GM18867 (cell line): ENCODE results near the gene CTSW.

Experiments
- ATAC-seq: cut with Tn5 transposase; IDR thresholded peaks from one replicate; pipeline ENCODE4 v1.9.1; 2021; ENCODE audit warnings: mild to moderate bottlenecking, moderate library complexity; ENCODE audit not compliant: unreplicated experiment

CTSW gene

DNA sequence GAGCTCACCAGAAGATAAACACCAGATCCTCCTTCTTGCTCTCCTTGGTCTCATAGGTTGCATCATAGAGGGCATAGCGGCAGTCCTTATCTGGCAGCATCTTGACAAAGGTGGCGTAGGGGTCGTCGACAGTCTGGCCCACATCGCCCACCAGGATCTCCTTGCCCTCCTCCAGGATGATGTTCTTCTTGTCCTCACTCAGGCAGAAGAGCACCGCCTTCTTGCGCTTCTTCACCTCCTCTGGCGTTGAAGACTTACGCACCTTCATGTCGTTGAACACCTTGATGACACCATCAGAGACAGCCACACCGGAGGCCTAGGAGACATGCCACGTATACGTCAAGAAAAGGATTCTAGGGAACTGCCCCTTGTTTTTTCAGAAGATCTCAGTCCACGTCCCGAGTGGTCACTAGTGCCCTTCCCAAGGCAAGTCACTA is 23.7 kb upstream of the CTSW start:
- ATAC-seq, result no peak

DNA sequence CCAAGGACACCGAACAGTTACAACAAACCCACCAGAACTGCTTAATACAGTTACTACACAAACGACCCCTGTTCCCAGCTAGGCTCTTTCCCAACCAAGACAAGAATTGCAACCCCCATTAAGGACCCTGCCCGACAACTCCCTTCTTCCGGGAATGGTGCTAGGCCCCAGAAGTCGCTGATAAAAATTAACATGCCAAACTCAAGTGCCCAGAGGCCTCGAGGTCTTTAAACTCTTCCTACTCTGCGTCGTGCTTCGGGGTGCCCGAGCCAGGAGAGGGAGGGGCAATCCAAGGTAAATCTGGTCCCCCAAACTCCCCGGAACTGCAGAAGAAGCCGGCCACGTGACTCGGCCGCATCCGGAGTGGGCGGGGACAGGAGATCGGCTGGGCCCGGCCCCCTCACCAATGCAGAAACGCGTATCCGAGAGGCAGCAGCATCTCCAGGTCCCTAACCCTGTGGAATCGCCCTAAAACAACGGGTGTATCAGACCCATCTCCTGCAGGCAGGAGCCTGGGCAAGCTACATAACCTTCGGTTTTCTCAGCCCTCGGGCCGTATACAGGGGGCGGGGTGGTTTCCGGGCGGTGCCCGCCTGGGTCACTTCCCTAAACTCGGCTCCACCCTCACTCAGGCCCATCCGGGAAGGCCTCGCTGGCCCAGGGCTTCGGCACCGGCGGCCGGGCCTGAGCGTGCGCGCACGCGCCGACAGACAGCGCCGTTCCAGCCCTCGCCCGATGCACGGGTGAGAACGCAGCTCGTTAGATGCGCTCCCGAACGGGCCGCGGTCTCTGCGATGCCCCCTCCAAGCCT is 22.7 kb upstream of the CTSW start:
- ATAC-seq, result peak; percentile 29

DNA sequence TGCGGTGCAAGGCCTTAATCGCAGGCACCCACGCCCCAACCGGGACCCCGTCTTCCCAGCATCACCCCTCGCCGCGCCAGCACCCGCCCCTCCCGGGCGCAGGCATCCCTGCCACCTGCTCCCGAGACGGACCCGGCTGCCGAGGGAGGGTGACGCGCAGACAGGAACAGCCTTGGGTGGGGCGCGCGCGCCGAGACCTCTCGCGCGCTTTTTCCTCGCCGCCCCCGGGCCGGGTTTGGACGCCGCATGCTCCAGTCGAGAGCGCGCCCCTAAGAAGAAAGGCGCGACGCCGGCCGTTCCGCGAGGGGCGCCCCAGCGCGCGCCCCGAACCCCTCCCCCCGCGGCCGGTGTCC is 22.2 kb upstream of the CTSW start:
- peak; percentile 1 for ATAC-seq

DNA sequence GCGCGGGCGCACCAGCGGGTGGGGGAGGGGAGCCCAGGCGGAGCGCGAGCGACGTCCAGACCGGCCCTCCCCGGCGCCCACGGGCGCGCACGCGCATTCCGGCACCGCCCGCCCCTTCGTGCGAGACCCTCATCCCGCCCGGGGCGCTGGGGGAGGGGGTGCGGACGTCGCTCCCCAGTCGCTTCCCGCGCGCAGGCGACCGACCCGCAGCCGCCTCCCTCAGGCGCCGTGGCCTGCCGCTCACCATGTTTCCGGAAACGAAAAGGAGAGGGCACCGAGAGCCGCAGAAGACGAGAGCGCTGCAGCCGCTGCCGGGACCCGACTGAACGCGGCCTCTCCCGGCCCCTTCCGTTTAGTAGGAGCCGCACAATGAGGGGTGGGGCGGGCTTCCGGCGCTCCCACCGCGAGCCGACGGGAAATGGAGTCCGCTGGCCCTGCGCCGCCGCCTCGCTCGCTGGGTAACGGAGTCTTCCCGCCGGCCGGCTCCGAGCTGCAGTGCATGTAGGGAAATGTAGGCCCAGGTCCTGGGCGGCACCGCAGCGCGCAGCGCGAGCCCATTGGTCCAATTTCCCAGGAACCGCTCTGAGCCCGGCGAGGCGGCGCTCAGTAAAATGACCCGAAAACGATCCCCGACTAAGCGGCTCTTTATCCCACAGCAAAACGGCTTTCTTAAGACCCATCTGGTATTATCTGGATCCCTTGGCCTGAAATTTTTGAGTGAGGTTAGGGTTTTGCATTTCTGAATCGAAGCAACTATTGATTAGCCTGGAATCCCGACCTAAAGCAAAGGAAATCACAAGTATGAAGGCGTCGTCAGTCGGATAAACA is 21.6 kb upstream of the CTSW start, which contains the start of gene CFL1:
TSS of gene CFL1 (minus strand) at position 328 of the 828 bp plus-strand sequence. CDS start at position 247, 81 bp downstream.
- peak; percentile 47 for ATAC-seq

DNA sequence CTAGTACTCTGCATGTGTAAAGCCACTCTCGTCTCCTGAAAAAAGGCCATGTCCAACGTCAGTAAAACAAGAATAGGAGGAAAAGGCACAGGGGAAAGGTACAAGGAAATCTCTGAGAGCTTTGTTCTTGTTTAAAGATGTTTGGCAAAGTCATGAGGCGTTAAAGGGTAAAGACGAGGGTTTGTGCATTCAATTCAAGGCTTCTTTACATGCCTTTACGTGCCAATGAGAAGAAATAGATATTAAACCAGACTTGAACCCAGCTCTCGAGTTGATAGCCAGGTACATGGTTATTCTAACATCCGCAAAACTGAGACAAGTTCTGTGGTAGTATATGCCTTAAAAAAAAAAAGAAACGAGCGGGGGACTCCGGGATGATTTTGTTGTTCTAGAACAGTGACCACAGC is 21.0 kb upstream of the CTSW start:
- ATAC-seq, result no peak

DNA sequence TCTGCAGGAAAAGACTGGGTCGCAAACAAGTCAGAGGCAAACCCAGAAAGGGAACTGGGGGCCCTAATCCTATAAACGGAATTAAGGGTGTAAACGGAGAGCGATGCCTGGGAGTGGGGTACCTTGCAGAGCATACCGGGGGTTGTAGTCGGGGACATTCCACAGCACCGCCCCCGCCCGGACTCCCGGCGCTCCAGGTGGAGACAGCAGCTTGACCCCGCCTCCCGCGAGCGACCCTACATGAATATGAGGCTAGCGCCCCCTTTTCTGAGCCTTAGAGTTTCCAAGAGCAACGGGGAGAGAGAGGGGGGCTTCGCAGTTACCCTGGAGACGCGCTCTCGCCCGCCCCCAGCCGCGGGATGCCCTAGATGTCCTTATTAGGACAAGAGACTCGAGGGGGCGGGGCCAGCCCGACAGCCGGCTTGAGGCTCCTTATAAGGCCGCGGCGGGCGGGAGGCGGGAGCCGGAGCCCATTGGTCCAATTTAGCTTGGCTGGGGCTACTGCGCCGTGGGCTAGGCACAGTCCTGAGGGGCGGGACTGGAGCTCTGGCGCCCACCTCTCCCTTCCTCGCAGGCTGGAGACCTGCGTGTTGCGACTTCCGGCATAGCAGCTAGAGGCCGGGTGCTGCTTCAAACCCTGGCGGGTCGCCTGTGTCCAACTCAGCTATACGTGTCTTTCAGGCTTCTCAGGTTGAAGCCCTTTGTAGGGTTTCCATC is 20.4 kb upstream of the CTSW start:
- peak; percentile 46 for ATAC-seq

DNA sequence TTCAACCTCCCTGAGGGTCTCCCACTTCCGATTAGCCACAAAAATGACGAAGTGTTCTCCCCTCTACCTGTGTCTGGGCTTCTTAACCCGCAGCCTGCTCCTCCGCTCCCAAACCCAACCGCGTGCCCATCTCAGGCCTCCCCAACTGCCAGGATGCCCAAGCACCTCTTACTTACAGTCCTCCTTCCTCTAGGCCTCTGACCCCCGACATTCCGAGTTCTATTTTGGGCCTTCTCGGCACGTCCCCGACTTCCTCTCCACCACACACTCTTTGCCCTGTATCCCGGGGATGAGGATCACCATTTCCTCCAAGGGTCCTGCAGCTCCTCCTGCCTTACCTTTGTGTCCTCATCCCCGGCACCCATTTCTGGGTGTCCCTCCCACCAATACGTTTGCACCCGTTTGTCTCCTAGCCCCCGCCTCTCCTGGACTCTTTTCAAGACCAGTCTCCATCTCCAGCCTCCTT is 19.8 kb upstream of the CTSW start:
- no peak for ATAC-seq

DNA sequence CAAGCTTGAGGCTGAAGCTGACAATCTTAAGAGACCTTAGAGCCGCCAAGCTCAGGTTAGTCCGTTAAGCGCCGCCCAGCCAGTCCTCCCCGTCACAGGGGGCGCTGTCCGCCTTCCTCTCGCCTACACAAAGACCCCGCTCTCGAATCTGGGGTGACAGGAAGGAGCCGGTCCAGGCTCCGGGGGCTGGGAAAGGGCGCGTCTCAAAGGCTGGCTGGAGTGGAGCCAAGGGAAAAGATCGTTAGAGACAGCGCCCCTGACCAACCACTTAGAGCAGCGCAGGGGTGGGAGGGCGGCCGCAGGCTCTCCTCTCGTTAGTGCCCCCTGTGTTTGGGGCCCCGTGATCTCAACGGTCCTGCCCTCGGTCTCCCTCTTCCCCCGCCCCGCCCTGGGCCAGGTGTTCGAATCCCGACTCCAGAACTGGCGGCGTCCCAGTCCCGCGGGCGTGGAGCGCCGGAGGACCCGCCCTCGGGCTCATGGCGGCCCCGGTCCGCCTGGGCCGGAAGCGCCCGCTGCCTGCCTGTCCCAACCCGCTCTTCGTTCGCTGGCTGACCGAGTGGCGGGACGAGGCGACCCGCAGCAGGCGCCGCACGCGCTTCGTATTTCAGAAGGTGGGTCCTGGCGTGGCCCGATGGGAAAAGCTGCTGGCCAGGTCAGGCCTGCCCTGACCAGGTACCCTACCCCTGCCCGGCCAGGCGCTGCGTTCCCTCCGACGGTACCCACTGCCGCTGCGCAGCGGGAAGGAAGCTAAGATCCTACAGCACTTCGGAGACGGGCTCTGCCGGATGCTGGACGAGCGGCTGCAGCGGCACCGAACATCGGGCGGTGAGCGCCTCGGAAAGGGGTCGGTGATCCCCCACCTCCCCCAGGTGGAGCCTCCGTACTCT is 19.1 kb upstream of the CTSW start, which contains the start of gene MUS81:
TSS of gene MUS81 (plus strand) at position 156 of the 887 bp plus-strand sequence. CDS start at position 477, 321 bp downstream.
- peak; percentile 29 for ATAC-seq

DNA sequence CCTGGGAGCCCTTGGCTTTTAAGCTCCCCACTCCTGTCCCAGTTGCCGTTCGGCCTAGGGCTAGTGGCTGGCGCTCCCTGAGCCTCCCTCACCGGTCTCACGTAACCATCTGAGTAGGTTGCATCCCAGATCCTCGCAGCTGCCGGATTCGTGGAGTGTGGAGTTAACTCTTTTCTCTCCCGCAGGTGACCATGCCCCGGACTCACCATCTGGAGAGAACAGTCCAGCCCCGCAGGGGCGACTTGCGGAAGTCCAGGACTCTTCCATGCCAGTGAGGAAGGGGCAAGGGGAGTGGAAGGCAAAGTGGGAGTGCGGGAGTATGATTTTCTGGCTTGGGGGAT is 18.5 kb upstream of the CTSW start:
- no peak for ATAC-seq

DNA sequence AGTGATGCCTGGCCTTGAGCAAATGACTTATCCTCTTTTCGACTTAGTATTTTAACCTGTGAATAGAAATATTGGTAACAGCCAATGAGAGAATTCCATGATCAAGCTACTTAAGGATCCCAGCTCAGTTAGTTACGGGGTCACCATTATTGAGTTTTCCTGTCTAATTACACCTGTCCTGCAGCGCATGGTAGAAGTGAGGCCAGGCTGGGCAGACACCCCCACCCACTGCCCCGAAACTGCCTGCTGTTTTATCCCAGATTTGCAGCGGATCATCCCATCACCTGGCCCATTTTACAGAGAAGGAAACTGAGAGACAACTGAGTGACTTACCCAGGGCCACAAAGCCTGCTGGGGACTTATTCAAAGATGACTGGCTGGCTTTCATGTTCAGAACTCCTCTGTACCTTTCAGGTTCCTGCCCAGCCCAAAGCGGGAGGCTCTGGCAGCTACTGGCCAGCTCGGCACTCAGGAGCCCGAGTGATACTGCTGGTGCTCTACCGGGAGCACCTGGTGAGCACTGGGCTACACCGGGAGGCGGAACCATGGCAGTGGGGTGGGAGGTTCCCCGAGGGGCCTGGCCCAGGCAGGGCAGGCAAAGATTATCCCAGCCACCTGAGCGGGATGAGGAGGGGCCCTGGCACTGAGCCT is 18.0 kb upstream of the CTSW start:
- no peak for ATAC-seq

DNA sequence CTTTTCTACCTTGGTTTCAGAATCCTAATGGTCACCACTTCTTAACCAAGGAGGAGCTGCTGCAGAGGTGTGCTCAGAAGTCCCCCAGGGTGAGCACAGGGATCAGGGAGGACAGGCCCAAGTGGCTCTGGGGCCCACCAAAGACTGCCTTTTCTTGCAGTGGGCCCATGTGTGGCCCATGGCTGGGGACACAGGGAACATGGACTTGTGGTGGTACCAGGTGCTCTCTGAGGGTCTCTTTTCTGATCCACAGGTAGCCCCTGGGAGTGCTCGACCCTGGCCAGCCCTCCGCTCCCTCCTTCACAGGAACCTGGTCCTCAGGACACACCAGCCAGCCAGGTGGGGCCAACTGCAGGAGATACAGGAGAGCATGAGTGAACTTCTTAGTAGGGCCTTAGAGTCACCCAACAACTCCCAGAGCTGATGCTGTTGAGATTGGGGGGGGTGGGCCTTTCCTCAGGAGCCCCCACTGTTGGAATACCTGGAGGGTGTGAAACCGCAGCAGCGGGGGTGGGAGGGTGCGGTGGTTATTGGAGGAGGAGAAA is 17.4 kb upstream of the CTSW start:
- no peak for ATAC-seq

DNA sequence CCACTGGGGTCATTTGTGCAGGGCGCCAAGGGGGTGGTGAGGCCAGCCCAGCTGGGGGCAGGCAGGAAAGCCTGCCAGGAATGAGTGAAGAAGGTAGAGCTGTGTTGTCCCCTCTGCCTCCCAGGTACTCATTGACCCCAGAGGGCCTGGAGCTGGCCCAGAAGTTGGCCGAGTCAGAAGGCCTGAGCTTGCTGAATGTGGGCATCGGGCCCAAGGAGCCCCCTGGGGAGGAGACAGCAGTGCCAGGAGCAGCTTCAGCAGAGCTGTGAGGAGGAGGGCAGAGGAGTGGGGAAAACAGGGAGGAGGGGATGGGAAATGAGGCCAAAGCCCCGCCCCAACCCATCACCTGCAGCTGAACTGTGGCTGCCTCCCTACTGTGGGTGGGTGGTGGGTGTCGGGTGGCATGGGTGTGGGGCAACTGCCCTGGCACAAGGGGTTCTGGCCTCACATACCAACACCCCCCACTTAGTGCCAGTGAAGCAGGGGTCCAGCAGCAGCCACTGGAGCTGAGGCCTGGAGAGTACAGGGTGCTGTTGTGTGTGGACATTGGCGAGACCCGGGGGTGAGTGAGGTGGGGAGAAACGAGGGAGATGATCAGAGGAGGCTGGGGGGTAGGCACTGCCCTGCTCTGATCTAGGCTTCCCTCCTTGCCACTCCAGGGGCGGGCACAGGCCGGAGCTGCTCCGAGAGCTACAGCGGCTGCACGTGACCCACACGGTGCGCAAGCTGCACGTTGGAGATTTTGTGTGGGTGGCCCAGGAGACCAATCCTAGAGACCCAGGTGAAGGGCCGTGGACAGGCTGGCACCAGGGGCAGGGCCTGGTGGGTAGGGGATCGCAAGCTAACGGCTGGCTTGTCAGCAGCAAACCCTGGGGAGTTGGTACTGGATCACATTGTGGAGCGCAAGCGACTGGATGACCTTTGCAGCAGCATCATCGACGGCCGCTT is 16.4 kb upstream of the CTSW start:
- no peak for ATAC-seq

DNA sequence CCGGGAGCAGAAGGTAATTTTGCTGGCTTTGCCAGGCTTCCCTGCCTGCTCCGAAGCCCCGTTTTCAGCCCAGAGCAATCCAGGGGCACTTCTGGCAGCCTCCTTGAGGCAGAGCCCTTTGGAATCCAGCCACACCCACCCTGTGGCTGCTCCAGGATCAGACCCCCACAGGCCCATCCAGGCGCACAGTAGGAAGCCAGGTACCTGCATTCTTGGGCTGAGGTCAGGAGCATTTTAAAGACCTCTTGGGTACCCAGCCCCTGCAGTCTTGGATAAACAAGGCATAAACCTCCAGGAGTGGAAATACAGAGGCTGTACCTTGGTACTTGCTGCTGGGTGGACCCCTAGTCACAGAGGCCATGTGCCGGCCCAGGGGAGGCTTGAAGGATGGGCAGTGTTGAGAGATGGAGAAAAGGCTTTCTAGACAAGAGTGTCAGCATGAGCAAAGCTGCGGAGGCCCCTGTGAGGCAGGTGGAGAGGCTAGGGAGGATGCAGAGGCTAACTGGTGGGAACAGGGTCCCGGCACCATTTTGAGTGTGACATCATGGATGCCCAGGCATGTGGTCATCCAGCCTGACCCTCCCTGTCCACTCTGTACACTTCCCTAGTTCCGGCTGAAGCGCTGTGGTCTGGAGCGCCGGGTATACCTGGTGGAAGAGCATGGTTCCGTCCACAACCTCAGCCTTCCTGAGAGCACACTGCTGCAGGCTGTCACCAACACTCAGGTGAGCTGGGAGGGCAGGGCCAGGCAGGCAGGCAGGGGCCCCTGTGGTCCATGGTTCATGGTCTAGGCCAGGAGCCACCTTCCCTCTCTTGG is 15.5 kb upstream of the CTSW start:
- ATAC-seq, result no peak

DNA sequence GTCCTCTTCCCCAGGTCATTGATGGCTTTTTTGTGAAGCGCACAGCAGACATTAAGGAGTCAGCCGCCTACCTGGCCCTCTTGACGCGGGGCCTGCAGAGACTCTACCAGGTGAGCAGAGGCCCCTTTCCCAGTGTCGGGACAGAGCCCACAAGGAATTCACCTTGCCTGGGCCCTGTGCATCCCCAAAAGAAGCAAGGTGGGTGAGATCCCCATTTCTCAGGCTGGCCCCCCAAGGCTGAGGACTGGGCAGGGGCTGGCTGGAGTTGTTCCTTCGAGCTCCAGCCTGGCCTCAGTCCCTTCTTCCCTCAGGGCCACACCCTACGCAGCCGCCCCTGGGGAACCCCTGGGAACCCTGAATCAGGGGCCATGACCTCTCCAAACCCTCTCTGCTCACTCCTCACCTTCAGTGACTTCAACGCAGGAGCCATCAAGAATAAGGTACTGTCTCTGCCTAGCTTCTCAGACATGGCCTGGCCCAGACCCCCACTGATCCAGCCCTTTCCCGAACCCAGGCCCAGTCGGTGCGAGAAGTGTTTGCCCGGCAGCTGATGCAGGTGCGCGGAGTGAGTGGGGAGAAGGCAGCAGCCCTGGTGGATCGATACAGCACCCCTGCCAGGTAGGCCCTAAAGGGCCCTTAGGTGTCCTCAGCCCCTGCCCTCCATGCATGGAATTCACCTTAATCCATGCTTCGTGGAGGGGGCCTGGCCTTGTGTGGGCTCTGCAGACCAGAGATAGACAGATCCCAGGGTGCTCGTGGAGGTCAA is 14.7 kb upstream of the CTSW start:
- no peak for ATAC-seq

DNA sequence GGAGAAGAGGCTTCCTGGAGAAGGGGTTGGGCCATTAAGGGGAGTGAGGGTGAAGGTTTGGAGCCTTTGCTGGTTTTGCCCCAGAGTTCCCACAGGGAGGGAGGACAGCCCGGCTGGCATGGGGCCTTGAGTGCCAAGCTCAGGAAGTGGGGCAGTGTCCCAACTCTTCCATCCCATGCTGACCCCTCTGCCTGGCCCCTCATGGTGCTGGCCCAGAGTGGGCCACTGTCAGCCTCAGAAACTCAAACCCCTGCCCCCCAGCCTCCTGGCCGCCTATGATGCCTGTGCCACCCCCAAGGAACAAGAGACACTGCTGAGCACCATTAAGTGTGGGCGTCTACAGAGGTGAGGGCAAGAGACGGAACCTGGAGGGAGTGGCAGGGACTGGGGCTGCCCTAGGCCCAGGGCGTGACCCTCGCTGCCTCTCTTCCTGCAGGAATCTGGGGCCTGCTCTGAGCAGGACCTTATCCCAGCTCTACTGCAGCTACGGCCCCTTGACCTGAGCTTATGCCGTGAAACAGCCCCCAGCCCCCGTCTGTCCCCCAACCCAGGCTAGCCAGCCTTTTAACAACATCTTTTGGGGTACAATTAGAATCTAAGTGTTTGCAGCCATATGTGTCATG is 14.0 kb upstream of the CTSW start:
- no peak for ATAC-seq

DNA sequence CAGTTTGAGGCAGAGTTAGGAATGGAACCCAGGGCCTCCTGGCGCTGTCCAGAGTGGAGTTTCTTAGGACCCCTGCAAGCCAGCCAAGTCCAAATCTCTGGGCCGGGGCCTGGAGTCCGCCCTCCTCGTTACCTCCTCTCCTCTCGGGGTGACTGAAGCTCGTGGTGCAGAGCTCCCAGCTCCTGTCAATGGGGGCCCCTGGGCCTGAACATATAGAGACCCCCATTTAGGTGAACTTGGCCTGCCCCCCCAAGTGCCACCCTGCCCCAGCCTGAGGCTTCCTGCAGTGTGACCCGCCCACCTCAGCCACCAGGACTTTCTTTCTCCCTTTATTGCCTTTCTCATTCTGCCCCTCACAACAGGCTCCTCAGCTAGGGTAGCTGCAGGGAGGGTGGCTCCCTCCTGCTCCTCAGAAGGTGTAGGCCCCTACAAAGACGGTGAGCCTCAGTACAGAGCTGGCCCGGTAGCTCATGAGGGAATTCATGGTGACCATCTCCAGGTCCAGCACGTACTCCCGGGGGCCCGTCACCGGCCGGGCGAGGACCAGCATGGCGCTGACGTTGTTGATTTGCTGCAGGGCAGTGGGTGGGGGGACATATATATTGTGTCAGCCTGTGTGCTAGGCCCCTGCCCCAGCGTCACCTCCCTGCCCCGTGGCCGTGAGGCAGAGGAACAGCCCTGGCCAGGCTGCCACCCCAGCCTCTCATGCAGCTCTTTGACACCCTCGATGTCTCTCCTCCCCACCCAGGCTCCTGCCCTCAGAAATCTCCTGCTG is 12.9 kb upstream of the CTSW start:
- no peak for ATAC-seq
